GM12865 (cell line): ENCODE measurements around the gene CASKIN1.

Source experiments
- DNase-seq: peaks from one replicate; pipeline ENCODE4 v3.0.0; 2010; ENCODE audit warnings: low read depth
- H3K4me3 ChIP-seq: 2 replicates; pipeline ENCODE4 v1.5.1; 2011; ENCODE audit warnings: mild to moderate bottlenecking, low read depth, low read length, control low read depth
- CTCF ChIP-seq: IDR thresholded peaks from 2 replicates; pipeline ENCODE4 v1.5.1; 2011; ENCODE audit warnings: low read length, control low read depth, low read depth, inconsistent platforms; ENCODE audit not compliant: insufficient read depth; ENCODE audit errors: missing control alignments

The CASKIN1 gene

GRCh38 chr16:2232094-2232990, 35.9 kb upstream of the CASKIN1 start:
- no peak for TF ChIP-seq CTCF
- DNase-seq = no peak
- H3K4me3 ChIP-seq = no peak overlapping the region

GRCh38 chr16:2231016-2231931, 34.9 kb upstream of the CASKIN1 start:
- DNase-seq = no peak
- TF ChIP-seq CTCF = no peak
- H3K4me3 ChIP-seq = no peak overlapping the region

- no peak for TF ChIP-seq CTCF
- no peak for DNase-seq
- H3K4me3 ChIP-seq = no peak overlapping the region
Observed at GRCh38 chr16:2230376-2230775, 34.0 kb upstream of the CASKIN1 start.

- H3K4me3 ChIP-seq = no peak overlapping the region
- TF ChIP-seq CTCF = no peak
- DNase-seq = no peak
Observed at GRCh38 chr16:2229632-2230250, 33.3 kb upstream of the CASKIN1 start.

GRCh38 chr16:2229091-2229490, 32.7 kb upstream of the CASKIN1 start:
- DNase-seq = no peak
- no peak for TF ChIP-seq CTCF
- H3K4me3 ChIP-seq = no peak overlapping the region

- DNase-seq = no peak
- TF ChIP-seq CTCF = no peak
- H3K4me3 ChIP-seq = no peak overlapping the region
Observed at GRCh38 chr16:2228161-2228824, 31.9 kb upstream of the CASKIN1 start.
